ENCODE data around the gene CEBPA. TPM values are rescaled to one million over a fixed set of nuclear protein-coding genes. Genes with fewer than 3 reads are reported as not detected.

CEBPA gene
- polyA plus RNA-seq, 1 donor (not counting 4 experiments of a cell fraction or from before 2014, with no cell fraction given), result 3.6 TPM

GRCh38 chr19:33274663-33275558, 27.4 kb downstream of the CEBPA start:
- no peak for DNase-seq (ENCODE audit: low read depth, low spot score)

GRCh38 chr19:33273881-33274662, 28.3 kb downstream of the CEBPA start:
- peak overlapping the region; percentile 25 for H3K4me2 ChIP-seq (ENCODE audit: control insufficient read depth, extremely low read depth, insufficient read depth, low read depth, low read length)
- peak; percentile 73 for DNase-seq (ENCODE audit: low read depth, low spot score)
- H3K4me1 ChIP-seq (ENCODE audit: control insufficient read depth, extremely low read depth, insufficient read depth, low read length), result peaks cover 18% of the 10 kb centered on the region
- peak overlapping the region; percentile 77 for H2AFZ ChIP-seq (ENCODE audit: control insufficient read depth, low read length)
- H3K79me2 ChIP-seq (ENCODE audit: control insufficient read depth, insufficient read depth, low read length), result no peaks in the 10 kb centered on the region
- no peaks in the 10 kb centered on the region for H3K36me3 ChIP-seq (ENCODE audit: control insufficient read depth in 2 of 2, extremely low read depth in 1 of 2, insufficient read depth in 2 of 2, low read length in 2 of 2)
- no peaks in the 10 kb centered on the region for H3K9me3 ChIP-seq (ENCODE audit: control insufficient read depth, low read depth, low read length)
- peak overlapping the region; percentile 33 for H3K9ac ChIP-seq (ENCODE audit: control insufficient read depth, extremely low read depth, insufficient read depth, low read length)
- dilution Hi-C loops (cut with MboI; ENCODE audit: extremely low pct_ligation_motif_present, low sequenced_read_pairs), result no loop called here
- no peaks in the 10 kb centered on the region for H3K9me1 ChIP-seq (ENCODE audit: control insufficient read depth, extremely low read depth, insufficient read depth, low read length)
- peak; percentile 89 for FAIRE-seq
- peak overlapping the region; percentile 20 for H3K27ac ChIP-seq (ENCODE audit: control insufficient read depth, insufficient read depth, low read length)
- TF ChIP-seq EZH2 (IDR thresholded peaks at IDR 0.05; ENCODE audit: low read length) (no peak), CTCF (optimal IDR thresholded peaks at IDR 0.05 in 1 of 3, IDR thresholded peaks at IDR 0.05 in 1 of 3, conservative IDR thresholded peaks at IDR 0.05 in 1 of 3; ENCODE audit: extremely low read depth in 1 of 3, insufficient read depth in 2 of 3, low read length in 3 of 3) (no peak)
- no peaks in the 10 kb centered on the region for H4K20me1 ChIP-seq (ENCODE audit: control insufficient read depth, extremely low read depth, insufficient read depth, low read length)
- no peaks in the 10 kb centered on the region for H3K27me3 ChIP-seq (ENCODE audit: control insufficient read depth, extremely low read depth, insufficient read depth, low read length)
- H3K4me3 ChIP-seq (ENCODE audit: control insufficient read depth in 2 of 3, extremely low read depth in 1 of 3, insufficient read depth in 2 of 3, low read depth in 1 of 3, low read length in 3 of 3), result no peak overlapping the region

More at GRCh38 chr19:33274663-33275558, 27.4 kb downstream of the CEBPA start:
- no peaks in the 10 kb centered on the region for H3K9me3 ChIP-seq (ENCODE audit: control insufficient read depth, low read depth, low read length)
- dilution Hi-C loops (cut with MboI; ENCODE audit: extremely low pct_ligation_motif_present, low sequenced_read_pairs), result no loop called here
- H2AFZ ChIP-seq (ENCODE audit: control insufficient read depth, low read length), result no peak overlapping the region
- no peak overlapping the region for H3K4me3 ChIP-seq (ENCODE audit: control insufficient read depth in 2 of 3, extremely low read depth in 1 of 3, insufficient read depth in 2 of 3, low read depth in 1 of 3, low read length in 3 of 3)
- H3K4me2 ChIP-seq (ENCODE audit: control insufficient read depth, extremely low read depth, insufficient read depth, low read depth, low read length), result no peak overlapping the region
- H3K27ac ChIP-seq (ENCODE audit: control insufficient read depth, insufficient read depth, low read length), result no peak overlapping the region
- H3K27me3 ChIP-seq (ENCODE audit: control insufficient read depth, extremely low read depth, insufficient read depth, low read length), result no peaks in the 10 kb centered on the region
- H3K79me2 ChIP-seq (ENCODE audit: control insufficient read depth, insufficient read depth, low read length), result no peaks in the 10 kb centered on the region
- TF ChIP-seq EZH2 (IDR thresholded peaks at IDR 0.05; ENCODE audit: low read length) (no peak), CTCF (optimal IDR thresholded peaks at IDR 0.05 in 1 of 3, IDR thresholded peaks at IDR 0.05 in 1 of 3, conservative IDR thresholded peaks at IDR 0.05 in 1 of 3; ENCODE audit: extremely low read depth in 1 of 3, insufficient read depth in 2 of 3, low read length in 3 of 3) (no peak)
- H3K36me3 ChIP-seq (ENCODE audit: control insufficient read depth in 2 of 2, extremely low read depth in 1 of 2, insufficient read depth in 2 of 2, low read length in 2 of 2), result no peaks in the 10 kb centered on the region
- H3K9ac ChIP-seq (ENCODE audit: control insufficient read depth, extremely low read depth, insufficient read depth, low read length), result no peak overlapping the region
- H3K4me1 ChIP-seq (ENCODE audit: control insufficient read depth, extremely low read depth, insufficient read depth, low read length), result peaks cover 18% of the 10 kb centered on the region
- no peaks in the 10 kb centered on the region for H3K9me1 ChIP-seq (ENCODE audit: control insufficient read depth, extremely low read depth, insufficient read depth, low read length)
- no peak for FAIRE-seq
- no peaks in the 10 kb centered on the region for H4K20me1 ChIP-seq (ENCODE audit: control insufficient read depth, extremely low read depth, insufficient read depth, low read length)
